ENCODE measurements around the gene CPNE5. TPM values are rescaled to one million over a fixed set of nuclear protein-coding genes. Genes with fewer than 3 reads are reported as not detected.

CPNE5 gene
- total RNA-seq, 1 experiment from 2014 or later, result 0.44 TPM

GRCh38 chr6:36744304-36744673 is 95.0 kb downstream of the CPNE5 start:
- in situ Hi-C loops (cut with HindIII; ENCODE audit: low pct_unique_long_range_greater_than_20kb, low sequenced_read_pairs), result no loop called here
- POLR2A ChIA-PET, result no interaction called here
- no peak for ATAC-seq

GRCh38 chr6:36743538-36744303 is 95.5 kb downstream of the CPNE5 start:
- POLR2A ChIA-PET, result no interaction called here
- TF ChIP-seq TCF7L2 (IDR thresholded peaks at IDR 0.05; ENCODE audit: low read depth, low read length) (no peak), CTCF (IDR thresholded peaks at IDR 0.05) (no peak), POLR2AphosphoS5 (IDR thresholded peaks at IDR 0.05; ENCODE audit: low read depth, low read length) (no peak), SIN3A (IDR thresholded peaks at IDR 0.05; ENCODE audit: borderline replicate concordance, insufficient read depth, low read depth, low read length) (no peak), REST (IDR thresholded peaks at IDR 0.05; ENCODE audit: insufficient read depth in 1 of 2, low read depth in 2 of 2, low read length in 1 of 2) (no peak)
- no TSS peak for BruUV-seq (replicated peaks)
- no peak overlapping the region for H3K27ac ChIP-seq (ENCODE audit: low read length)
- DNase-seq (ENCODE audit: low read depth, low spot score) (no peak), ATAC-seq (no peak)
- H3K4me1 ChIP-seq (ENCODE audit: control insufficient read depth, insufficient read depth, low read length), result no peaks in the 10 kb centered on the region; the same call in 1 of the 2 replicates
- no peaks in the 10 kb centered on the region for H3K36me3 ChIP-seq (ENCODE audit: control insufficient read depth, insufficient read depth, low read length)
- H3K27me3 ChIP-seq (ENCODE audit: control insufficient read depth, insufficient read depth, low read length), result no peaks in the 10 kb centered on the region
- intact Hi-C loops (cut with micrococcal nuclease; ENCODE audit: unreplicated experiment), result no loop called here
- no peaks in the 10 kb centered on the region for H3K9me3 ChIP-seq (ENCODE audit: control insufficient read depth, insufficient read depth, low read depth, low read length)
- CTCF ChIA-PET, result interaction anchor here (0.6 kb wide), 1 partner anchor 64 kb away, joined by 6 read pairs; no protein-coding TSS in a partner anchor
- in situ Hi-C loops (cut with HindIII; ENCODE audit: low pct_unique_long_range_greater_than_20kb, low sequenced_read_pairs), result no loop called here
- H3K4me3 ChIP-seq (ENCODE audit: low read depth in 2 of 2, low read length in 2 of 2), result no peak overlapping the region

More at GRCh38 chr6:36744304-36744673, 95.0 kb downstream of the CPNE5 start:
- Histone ChIP-seq H3K4me3 (ENCODE audit: low read depth in 2 of 2, low read length in 2 of 2) (no peak overlapping the region), H3K27me3 (ENCODE audit: control insufficient read depth, insufficient read depth, low read length) (no peaks in the 10 kb centered on the region), H3K4me1 (ENCODE audit: control insufficient read depth, insufficient read depth, low read length) (no peaks in the 10 kb centered on the region; the same call in 1 of the 2 replicates), H3K36me3 (ENCODE audit: control insufficient read depth, insufficient read depth, low read length) (no peaks in the 10 kb centered on the region), H3K27ac (ENCODE audit: low read length) (no peak overlapping the region), H3K9me3 (ENCODE audit: control insufficient read depth, insufficient read depth, low read depth, low read length) (no peaks in the 10 kb centered on the region)
- no TSS peak for BruUV-seq (replicated peaks)
- CTCF ChIA-PET, result interaction anchor here (0.6 kb wide), 1 partner anchor 64 kb away, joined by 6 read pairs; no protein-coding TSS in a partner anchor
- intact Hi-C loops (cut with micrococcal nuclease; ENCODE audit: unreplicated experiment), result no loop called here
- no peak for DNase-seq (ENCODE audit: low read depth, low spot score)
- TF ChIP-seq REST (IDR thresholded peaks at IDR 0.05; ENCODE audit: insufficient read depth in 1 of 2, low read depth in 2 of 2, low read length in 1 of 2) (no peak), TCF7L2 (IDR thresholded peaks at IDR 0.05; ENCODE audit: low read depth, low read length) (no peak), CTCF (IDR thresholded peaks at IDR 0.05) (no peak), SIN3A (IDR thresholded peaks at IDR 0.05; ENCODE audit: borderline replicate concordance, insufficient read depth, low read depth, low read length) (no peak), POLR2AphosphoS5 (IDR thresholded peaks at IDR 0.05; ENCODE audit: low read depth, low read length) (no peak)

Data from Panc1 (cell line).